NT2/D1 (cell line): ENCODE results near the gene SPOCK2.

Experiments used
- SUZ12 ChIP-seq: IDR thresholded peaks from 2 replicates; pipeline ENCODE4 v1.6.1; 2011; ENCODE audit not compliant: insufficient read length, insufficient read depth; ENCODE audit errors: extremely low read depth
- YY1 ChIP-seq: IDR thresholded peaks from 2 replicates; pipeline ENCODE4 v1.6.1; 2011; ENCODE audit not compliant: insufficient read length, insufficient read depth

DNA sequence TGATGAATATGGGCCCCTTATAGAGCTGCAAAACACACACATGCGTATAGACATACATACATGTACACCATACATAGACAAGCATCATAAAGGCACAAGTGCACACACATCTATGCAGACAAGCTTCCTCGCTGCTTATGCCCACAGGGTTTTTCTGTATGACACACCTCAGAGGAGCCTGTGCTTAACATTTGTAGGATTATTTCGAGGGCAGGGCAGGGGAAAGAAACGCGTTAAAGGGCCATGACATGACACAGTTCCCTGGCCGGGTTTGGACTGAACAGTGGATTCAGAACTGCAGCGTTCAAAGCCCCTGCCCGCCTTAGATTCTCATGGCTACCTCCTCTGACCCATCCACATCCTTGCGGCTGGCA, 79.3 kb downstream of the SPOCK2 start:
- TF ChIP-seq YY1 (no peak), SUZ12 (no peak)
